DOHH2 (cell line): ENCODE data around the gene TEX30.

Source experiments
- H3F3A ChIP-seq: fragments of 200-600 bp; sonication (generic), shearing (Covaris generic); 2 replicates; pipeline ENCODE4 v1.6.0; 2016; ENCODE audit warnings: antibody characterized with exemption, mild to moderate bottlenecking; ENCODE audit not compliant: control insufficient read depth, insufficient read depth
- H3K27ac ChIP-seq: fragments of 200-600 bp; sonication (generic); 2 replicates; pipeline ENCODE4 v1.5.1; 2014; ENCODE audit warnings: low read depth, mild to moderate bottlenecking, low read length, moderate library complexity
- H3K27me3 ChIP-seq: fragments of 200-600 bp; sonication (generic); 2 replicates; pipeline ENCODE4 v1.6.1; 2014; ENCODE audit warnings: mild to moderate bottlenecking, low read length, mixed read lengths; ENCODE audit not compliant: control insufficient read depth
- H3K36me3 ChIP-seq: fragments of 200-600 bp; sonication (generic); 2 replicates; pipeline ENCODE4 v1.6.1; 2014; ENCODE audit warnings: mild to moderate bottlenecking, low read length, moderate library complexity, mixed read lengths; ENCODE audit not compliant: control insufficient read depth
- H3K4me1 ChIP-seq: fragments of 200-600 bp; sonication (generic); 2 replicates; pipeline ENCODE4 v1.6.1; 2014; ENCODE audit warnings: mild to moderate bottlenecking, low read length, mixed read lengths; ENCODE audit not compliant: control insufficient read depth
- H3K4me2 ChIP-seq: fragments of 200-600 bp; sonication (generic); 2 replicates; pipeline ENCODE4 v1.6.0; 2014; ENCODE audit warnings: mild to moderate bottlenecking, low read length, moderate library complexity
- H3K4me3 ChIP-seq: fragments of 200-600 bp; sonication (generic); 2 replicates; pipeline ENCODE4 v1.5.1; 2014; ENCODE audit warnings: mild to moderate bottlenecking, low read length, mixed read lengths
- H3K79me2 ChIP-seq: fragments of 200-600 bp; sonication (generic); 2 replicates; pipeline ENCODE4 v1.6.1; 2014; ENCODE audit warnings: mild to moderate bottlenecking, low read length, mixed read lengths; ENCODE audit not compliant: control insufficient read depth
- H3K9me2 ChIP-seq: fragments of 200-600 bp; sonication (generic); replicated peaks from 2 replicates; pipeline ENCODE4 v1.6.1; 2014; ENCODE audit warnings: mild to moderate bottlenecking, low read length, mixed read lengths; ENCODE audit not compliant: control insufficient read depth
- H3K9me3 ChIP-seq: fragments of 200-600 bp; sonication (generic); 2 replicates; pipeline ENCODE4 v1.6.1; 2014; ENCODE audit warnings: antibody characterized with exemption, low read length, mixed read lengths; ENCODE audit not compliant: control insufficient read depth, insufficient read depth
- H4K20me1 ChIP-seq: fragments of 200-600 bp; sonication (generic); 2 replicates; pipeline ENCODE4 v1.6.0; 2014; ENCODE audit warnings: low read depth, mild to moderate bottlenecking, antibody characterized with exemption, low read length, moderate library complexity; ENCODE audit not compliant: control insufficient read depth, insufficient read depth
- CTCF ChIP-seq: fragments of 200-600 bp; sonication (generic); IDR thresholded peaks from one replicate; pipeline ENCODE4 v1.5.1; 2014; ENCODE audit warnings: antibody characterized with exemption, mild to moderate bottlenecking, low read depth, low read length; ENCODE audit not compliant: poor library complexity, severe bottlenecking
- EZH2phosphoT487 ChIP-seq: fragments of 200-600 bp; sonication (generic); IDR thresholded peaks from 2 replicates; pipeline ENCODE4 v1.6.1; 2017; ENCODE audit warnings: borderline replicate concordance, mild to moderate bottlenecking, antibody characterized with exemption, low read length, moderate library complexity, mixed read lengths

Gene TEX30

GRCh38 chr13:102768909-102769308, 4.7 kb downstream of the TEX30 start:
- H3K36me3 ChIP-seq = peaks cover 28% of the 10 kb centered on the region
- H3K79me2 ChIP-seq = peaks cover 24% of the 10 kb centered on the region
- no peak overlapping the region for H3K4me3 ChIP-seq
- no peak overlapping the region for H3K4me2 ChIP-seq
- H3K9me2 ChIP-seq = no peaks in the 10 kb centered on the region
- H3K27ac ChIP-seq = no peak overlapping the region
- H4K20me1 ChIP-seq = no peaks in the 10 kb centered on the region
- no peaks in the 10 kb centered on the region for H3F3A ChIP-seq
- peaks cover 33% of the 10 kb centered on the region for H3K4me1 ChIP-seq
- no peaks in the 10 kb centered on the region for H3K27me3 ChIP-seq
- no peaks in the 10 kb centered on the region; the same call in 1 of the 2 replicates for H3K9me3 ChIP-seq
- TF ChIP-seq CTCF (no peak), EZH2phosphoT487 (no peak)

GRCh38 chr13:102763741-102764140, 9.8 kb downstream of the TEX30 start:
- Histone ChIP-seq H3K4me1 (no peaks in the 10 kb centered on the region), H3K36me3 (peaks cover 25% of the 10 kb centered on the region), H3K9me3 (no peaks in the 10 kb centered on the region), H3K4me3 (no peak overlapping the region), H3K27ac (no peak overlapping the region), H3K4me2 (no peak overlapping the region), H3K79me2 (no peaks in the 10 kb centered on the region), H3F3A (no peaks in the 10 kb centered on the region), H3K27me3 (no peaks in the 10 kb centered on the region), H4K20me1 (no peaks in the 10 kb centered on the region), H3K9me2 (no peaks in the 10 kb centered on the region)
- no peak for TF ChIP-seq CTCF
- TF ChIP-seq EZH2phosphoT487 = no peak

GRCh38 chr13:102761071-102761470, 12.5 kb downstream of the TEX30 start:
- Histone ChIP-seq H3K4me1 (no peaks in the 10 kb centered on the region), H3K9me2 (no peaks in the 10 kb centered on the region), H3K79me2 (no peaks in the 10 kb centered on the region), H3K4me3 (no peak overlapping the region), H3F3A (no peaks in the 10 kb centered on the region), H3K9me3 (no peaks in the 10 kb centered on the region), H3K27ac (no peak overlapping the region), H4K20me1 (no peaks in the 10 kb centered on the region), H3K4me2 (no peak overlapping the region), H3K27me3 (no peaks in the 10 kb centered on the region), H3K36me3 (peaks cover 5% of the 10 kb centered on the region)
- TF ChIP-seq EZH2phosphoT487 (no peak), CTCF (no peak)

GRCh38 chr13:102758842-102759241, 14.7 kb downstream of the TEX30 start:
- no peaks in the 10 kb centered on the region for H3F3A ChIP-seq
- no peak overlapping the region for H3K4me3 ChIP-seq
- no peak overlapping the region for H3K27ac ChIP-seq
- H3K9me2 ChIP-seq = no peaks in the 10 kb centered on the region
- no peaks in the 10 kb centered on the region for H3K36me3 ChIP-seq
- H3K9me3 ChIP-seq = no peaks in the 10 kb centered on the region
- no peaks in the 10 kb centered on the region for H3K4me1 ChIP-seq
- no peaks in the 10 kb centered on the region for H3K79me2 ChIP-seq
- H3K27me3 ChIP-seq = no peaks in the 10 kb centered on the region
- H4K20me1 ChIP-seq = no peaks in the 10 kb centered on the region
- TF ChIP-seq CTCF (no peak), EZH2phosphoT487 (no peak)
- H3K4me2 ChIP-seq = no peak overlapping the region
